GM12892 (cell line): Measurements from ENCODE around the gene ST13.

ENCODE experiments used
- POLR2AphosphoS5 ChIP-seq: IDR thresholded peaks from 2 replicates; pipeline ENCODE4 v1.6.1; 2011; ENCODE audit warnings: low read depth, low read length, control low read depth
- TAF1 ChIP-seq: IDR thresholded peaks from 2 replicates; pipeline ENCODE4 v1.6.1; 2011; ENCODE audit warnings: low read depth, mild to moderate bottlenecking, control low read depth, low read length, borderline replicate concordance

GRCh38 chr22:40894417-40894816 lies 38.0 kb upstream of the ST13 start:
- TF ChIP-seq TAF1 (no peak), POLR2AphosphoS5 (no peak)
